Activated T-cell treated with anti-CD3 and anti-CD28 coated beads, Interleukin-2, amount 50 U/mL, for 48 hours (primary cell): ENCODE results near the gene ARPC3.
"Not testable (repeated sequence)": the region's sequence is repeated elsewhere in the genome, so short reads cannot be mapped to it uniquely, and the experiment has no call there.

Experiments
- DNase-seq, 2 experiments: peaks; one replicate each; pipeline ENCODE4 v3.0.0-alpha.2; 2020

The ARPC3 gene

GRCh38 chr12:110410086-110410485 lies 40.1 kb downstream of the ARPC3 start:
- DNase-seq, result not testable (repeated sequence)

DNA sequence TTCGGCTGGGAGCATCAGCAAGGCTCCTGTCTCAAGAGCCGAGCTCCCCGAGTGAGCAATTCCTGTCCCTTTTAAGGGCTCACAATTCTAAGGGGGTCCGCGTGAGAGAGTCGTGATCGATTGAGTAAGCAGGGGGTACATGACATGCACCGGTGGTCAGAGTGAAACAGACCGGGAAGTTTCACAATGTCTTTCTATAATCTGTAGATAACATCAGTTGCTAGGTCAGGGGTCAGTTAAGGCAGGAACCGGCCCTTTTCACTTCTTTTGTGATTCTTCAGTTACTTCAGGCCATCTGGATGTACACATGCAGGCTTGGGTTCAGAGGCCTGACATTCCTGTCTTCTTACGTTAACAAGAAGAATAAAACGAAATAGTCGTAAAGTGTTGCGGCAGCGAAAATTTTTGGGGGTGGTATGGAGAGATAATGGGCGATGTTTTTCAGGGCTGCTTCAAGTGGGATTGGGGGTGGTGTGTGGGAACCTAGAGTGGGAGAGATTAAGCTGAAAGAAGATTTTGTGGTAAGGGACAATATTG lies 44.9 kb downstream of the ARPC3 start:
- DNase-seq, result not testable (repeated sequence)

GRCh38 chr12:110403976-110404682 lies 46.0 kb downstream of the ARPC3 start:
- DNase-seq, result peak; percentile 82 to 84

- peak; percentile 92 to 94 for DNase-seq
Observed at GRCh38 chr12:110403146-110403975, 46.8 kb downstream of the ARPC3 start, which contains the start of gene ANAPC7. ANAPC7 (minus strand) TSS chr12:110403708; CDS start chr12:110403627, 81 bp downstream.
